GM12891 (cell line): ENCODE results near the gene SDK1.

Source experiments
- POLR2A ChIP-seq: IDR thresholded peaks from 2 replicates; pipeline ENCODE4 v1.6.1; 2011; ENCODE audit warnings: low read depth, low read length, control low read depth
- POLR2AphosphoS5 ChIP-seq: IDR thresholded peaks from 2 replicates; pipeline ENCODE4 v1.6.1; 2011; ENCODE audit warnings: low read depth, low read length, control low read depth

- TF ChIP-seq POLR2A (no peak), POLR2AphosphoS5 (no peak)
These were observed 807.9 kb downstream of the SDK1 start for GRCh38 chr7:4108951-4109350.
